ENCODE results near the gene CASP2. TPM values are rescaled to one million over a fixed set of nuclear protein-coding genes. Genes with fewer than 3 reads are reported as not detected.

CASP2 gene
- total RNA-seq, 1 donor from 2014 or later: 62.2 TPM

GRCh38 chr7:143285470-143285778 is 2.7 kb upstream of the CASP2 start:
- H3K4me1 Mint-ChIP-seq: peaks cover 43% of the 10 kb centered on the region
- DNase-seq (no peak), ATAC-seq (ENCODE audit: low read depth) (no peak)
- TF ChIP-seq CTCF (IDR thresholded peaks at IDR 0.05): no peak
- intact Hi-C loops (cut with micrococcal nuclease): loop anchor here (10.0 kb wide), 3 partner anchors 431 to 1549 kb away; partner anchors contain the start of genes EPHB6, TCAF1 and TPK1
- H3K27ac Mint-ChIP-seq: no peak overlapping the region
- H3K27me3 Mint-ChIP-seq: no peaks in the 10 kb centered on the region
- ChIA-PET POLR2A (interaction anchor here (1.0 kb wide), 1 partner anchor 21 kb away, joined by 4 read pairs; no protein-coding TSS in a partner anchor), CTCF (no interaction called here)
- H3K4me3 Mint-ChIP-seq: no peak overlapping the region
- H3K9me3 Mint-ChIP-seq: no peaks in the 10 kb centered on the region
- peaks cover 11% of the 10 kb centered on the region for H3K36me3 Mint-ChIP-seq (ENCODE audit: low read depth)

DNA sequence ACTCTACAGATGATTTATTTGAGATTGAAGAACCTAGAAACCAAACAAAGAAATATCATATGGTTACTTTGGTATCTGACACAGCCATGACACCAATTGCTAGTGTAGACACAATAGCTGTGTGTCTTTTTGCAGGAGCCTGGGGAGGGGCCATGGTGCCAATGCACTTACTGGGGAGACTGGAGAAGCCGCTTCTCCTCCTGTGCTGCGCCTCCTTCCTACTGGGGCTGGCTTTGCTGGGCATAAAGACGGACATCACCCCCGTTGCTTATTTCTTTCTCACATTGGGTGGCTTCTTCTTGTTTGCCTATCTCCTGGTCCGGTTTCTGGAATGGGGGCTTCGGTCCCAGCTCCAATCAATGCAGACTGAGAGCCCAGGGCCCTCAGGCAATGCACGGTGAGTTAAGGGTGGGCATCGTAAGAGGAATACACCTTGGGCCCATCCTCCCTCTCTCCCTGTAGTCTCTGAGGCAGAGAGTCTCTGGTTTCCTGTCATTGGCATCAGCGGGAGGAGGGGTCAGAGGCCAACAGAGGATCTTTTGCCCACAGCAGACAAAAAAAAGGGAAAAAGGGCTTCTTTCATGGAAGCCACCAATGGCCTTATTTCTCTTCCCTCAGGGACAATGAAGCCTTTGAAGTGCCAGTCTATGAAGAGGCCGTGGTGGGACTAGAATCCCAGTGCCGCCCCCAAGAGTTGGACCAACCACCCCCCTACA is 2.2 kb upstream of the CASP2 start:
- H3K4me1 Mint-ChIP-seq: peaks cover 46% of the 10 kb centered on the region
- H3K27me3 Mint-ChIP-seq: no peaks in the 10 kb centered on the region
- DNase-seq: no peak
- ChIA-PET POLR2A (interaction anchor here (1.0 to 2.3 kb wide), 2 partner anchors 21 to 22 kb away, joined by 4 to 23 read pairs; partner anchors contain the start of gene GSTK1), CTCF (no interaction called here)
- no peak for TF ChIP-seq CTCF (IDR thresholded peaks at IDR 0.05)
- intact Hi-C loops (cut with micrococcal nuclease): loop anchor here (10.0 kb wide), 3 partner anchors 431 to 1549 kb away; partner anchors contain the start of genes EPHB6, TCAF1 and TPK1
- no peak for ATAC-seq (ENCODE audit: low read depth)
- H3K4me3 Mint-ChIP-seq: no peak overlapping the region
- H3K9me3 Mint-ChIP-seq: no peaks in the 10 kb centered on the region
- H3K27ac Mint-ChIP-seq: no peak overlapping the region
- H3K36me3 Mint-ChIP-seq (ENCODE audit: low read depth): peaks cover 12% of the 10 kb centered on the region

DNA sequence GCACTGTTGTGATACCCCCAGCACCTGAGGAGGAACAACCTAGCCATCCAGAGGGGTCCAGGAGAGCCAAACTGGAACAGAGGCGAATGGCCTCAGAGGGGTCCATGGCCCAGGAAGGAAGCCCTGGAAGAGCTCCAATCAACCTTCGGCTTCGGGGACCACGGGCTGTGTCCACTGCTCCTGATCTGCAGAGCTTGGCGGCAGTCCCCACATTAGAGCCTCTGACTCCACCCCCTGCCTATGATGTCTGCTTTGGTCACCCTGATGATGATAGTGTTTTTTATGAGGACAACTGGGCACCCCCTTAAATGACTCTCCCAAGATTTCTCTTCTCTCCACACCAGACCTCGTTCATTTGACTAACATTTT is 1.6 kb upstream of the CASP2 start:
- ChIA-PET CTCF (no interaction called here), POLR2A (interaction anchor here (1.5 to 2.3 kb wide), 2 partner anchors 23 to 41 kb away, joined by 4 to 23 read pairs; partner anchors contain the start of gene GSTK1)
- DNase-seq: no peak
- intact Hi-C loops (cut with micrococcal nuclease): loop anchor here (10.0 kb wide), 3 partner anchors 432 to 1548 kb away; partner anchors contain the start of genes EPHB6, TCAF1 and TPK1
- H3K4me3 Mint-ChIP-seq: no peak overlapping the region
- H3K27me3 Mint-ChIP-seq: no peaks in the 10 kb centered on the region
- H3K4me1 Mint-ChIP-seq: peaks cover 51% of the 10 kb centered on the region
- peaks cover 17% of the 10 kb centered on the region for H3K36me3 Mint-ChIP-seq (ENCODE audit: low read depth)
- no peak for ATAC-seq (ENCODE audit: low read depth)
- peak overlapping the region; percentile 59 for H3K27ac Mint-ChIP-seq
- TF ChIP-seq CTCF (IDR thresholded peaks at IDR 0.05): no peak
- no peaks in the 10 kb centered on the region for H3K9me3 Mint-ChIP-seq

DNA sequence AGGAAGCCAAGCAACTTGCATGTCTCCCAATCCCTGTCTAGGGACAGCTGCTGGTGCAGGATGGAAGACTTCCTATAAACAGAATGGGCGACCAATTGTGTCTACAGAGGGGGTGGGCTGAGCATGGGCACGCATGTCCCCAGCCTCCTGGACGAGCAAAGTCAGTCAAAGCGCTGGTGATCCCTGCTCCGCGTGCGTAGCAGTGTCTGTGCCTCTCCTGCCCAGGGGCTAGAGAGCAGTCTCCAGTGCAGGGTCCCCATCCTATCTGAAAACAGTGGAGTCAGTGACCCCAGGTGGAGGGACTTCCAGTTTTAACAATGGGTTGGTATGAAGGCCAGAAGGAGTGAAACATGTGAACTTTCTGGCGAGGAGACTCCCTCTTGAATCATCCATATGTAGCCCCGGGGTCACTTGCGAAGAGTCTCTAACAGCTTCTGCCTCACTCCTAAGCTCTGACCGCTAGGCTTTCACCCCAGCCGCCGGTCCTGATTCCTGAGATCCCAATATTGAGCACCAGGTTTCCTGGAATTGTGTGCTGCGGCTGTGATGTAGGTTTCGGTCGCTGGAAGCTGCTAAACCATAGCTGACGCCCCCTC is 714 bp upstream of the CASP2 start:
- no peak for ATAC-seq (ENCODE audit: low read depth)

More for the DNA sequence above, 714 bp upstream of the CASP2 start:
- Mint-ChIP-seq H3K9me3 (no peaks in the 10 kb centered on the region), H3K4me3 (peak overlapping the region; percentile 96), H3K27me3 (no peaks in the 10 kb centered on the region), H3K36me3 (ENCODE audit: low read depth) (peaks cover 25% of the 10 kb centered on the region), H3K27ac (peak overlapping the region; percentile 89), H3K4me1 (peaks cover 55% of the 10 kb centered on the region)
- no peak for DNase-seq
- ChIA-PET CTCF (interaction anchor here (0.5 to 1.5 kb wide), 5 partner anchors 8 to 93 kb away, joined by 3 to 5 read pairs (median 4); no protein-coding TSS in a partner anchor), POLR2A (interaction anchor here (0.6 to 2.3 kb wide), 14 partner anchors 8 to 1548 kb away, joined by 3 to 23 read pairs (median 4); partner anchors contain the start of genes GSTK1 and TPK1)
- no peak for TF ChIP-seq CTCF (IDR thresholded peaks at IDR 0.05)
- intact Hi-C loops (cut with micrococcal nuclease): loop anchor here (10.0 kb wide), 3 partner anchors 433 to 1547 kb away; partner anchors contain the start of genes EPHB6, TCAF1 and TPK1
